Ectodermal cell (in vitro differentiated cells): ENCODE data around the gene SLC1A6. TPM values are rescaled to one million over a fixed set of nuclear protein-coding genes. Genes with fewer than 3 reads are reported as not detected.
"Not testable (repeated sequence)": the region's sequence is repeated elsewhere in the genome, so short reads cannot be mapped to it uniquely, and the experiment has no call there.

Experiments
- H3K27ac ChIP-seq: 2 replicates; pipeline ENCODE4 v1.7.0; 2013; ENCODE audit warnings: mild to moderate bottlenecking, low read depth, low read length; ENCODE audit not compliant: insufficient read depth, poor library complexity, severe bottlenecking
- H3K27me3 ChIP-seq: 2 replicates; pipeline ENCODE4 v1.7.0; 2013; ENCODE audit warnings: mild to moderate bottlenecking, low read length; ENCODE audit not compliant: insufficient read depth, control insufficient read depth, poor library complexity, severe bottlenecking
- H3K36me3 ChIP-seq: one replicate; pipeline ENCODE4 v1.7.0; 2013; ENCODE audit warnings: low read length; ENCODE audit not compliant: control insufficient read depth, insufficient read depth
- H3K4me1 ChIP-seq: one replicate; pipeline ENCODE4 v1.7.0; 2013; ENCODE audit warnings: low read length; ENCODE audit not compliant: control insufficient read depth, insufficient read depth
- H3K4me3 ChIP-seq: 2 replicates; pipeline ENCODE4 v1.7.0; 2013; ENCODE audit warnings: low read depth, low read length, control low read depth; ENCODE audit not compliant: insufficient read depth
- H3K9me3 ChIP-seq: 2 replicates; pipeline ENCODE4 v1.7.0; 2013; ENCODE audit warnings: mild to moderate bottlenecking, low read length, moderate library complexity; ENCODE audit not compliant: control insufficient read depth
- WGBS, 2 experiments: methylation state at CpG; one replicate each; pipeline ENCODE4 v1.1.7; 2013; ENCODE audit warnings: missing lambda C conversion rate in 2 of 2; 5-methylcytosine and 5-hydroxymethylcytosine counted together
- polyA plus RNA-seq, 4 experiments: library from polyadenylated mRNA; stranded (reverse); fragments of 50-300 nt; gene quantifications; one replicate each; pipeline ENCODE4 v1.2.3, GENCODE V29; 2013

Gene SLC1A6
- 2.1 TPM for polyA plus RNA-seq (2013, experiment 1 of 4)
- 4.1 TPM for polyA plus RNA-seq (2013, experiment 2 of 4)
- 3.4 TPM for polyA plus RNA-seq (2013, experiment 3 of 4)
- 3.4 TPM for polyA plus RNA-seq (2013, experiment 4 of 4)

GRCh38 chr19:14979476-14980255, at the start of gene SLC1A6:
TSS of gene SLC1A6 (minus strand) at chr19:14979864. CDS start at chr19:14972910, 6,954 bp downstream.
- WGBS, 2 experiments = 4 to 5% methylated on average over 82 to 84 of the region's 84 CpGs
- H3K4me3 ChIP-seq = peak within 1 kb of the TSS; percentile 44
- H3K9me3 ChIP-seq = no peaks in the 10 kb centered on the region
- no peaks in the 10 kb centered on the region for H3K36me3 ChIP-seq
- H3K27me3 ChIP-seq = peaks cover 29% of the 10 kb centered on the region
- no peaks in the 10 kb centered on the region for H3K4me1 ChIP-seq
- H3K27ac ChIP-seq = no peak within 1 kb of the TSS

GRCh38 chr19:15028490-15028889, 48.8 kb upstream of the SLC1A6 start:
- 74 to 86% methylated on average over 4 to 5 of the region's 5 CpGs for WGBS, 2 experiments
- Histone ChIP-seq H3K36me3 (no peaks in the 10 kb centered on the region), H3K4me3 (no peak overlapping the region), H3K4me1 (no peaks in the 10 kb centered on the region), H3K27ac (no peak overlapping the region), H3K9me3 (peaks cover 2% of the 10 kb centered on the region), H3K27me3 (no peaks in the 10 kb centered on the region)

GRCh38 chr19:15025217-15025616, 45.6 kb upstream of the SLC1A6 start:
- WGBS, 2 experiments = 77 to 81% methylated on average over 2 of the region's 2 CpGs
- H3K27ac ChIP-seq = no peak overlapping the region
- no peak overlapping the region for H3K4me3 ChIP-seq
- no peaks in the 10 kb centered on the region for H3K27me3 ChIP-seq
- no peaks in the 10 kb centered on the region for H3K36me3 ChIP-seq
- H3K4me1 ChIP-seq = no peaks in the 10 kb centered on the region
- peaks cover 5% of the 10 kb centered on the region for H3K9me3 ChIP-seq

GRCh38 chr19:15022752-15023151, 43.1 kb upstream of the SLC1A6 start:
- no peaks in the 10 kb centered on the region for H3K4me1 ChIP-seq
- no peaks in the 10 kb centered on the region for H3K27me3 ChIP-seq
- no peak overlapping the region for H3K4me3 ChIP-seq
- peaks cover 6% of the 10 kb centered on the region for H3K9me3 ChIP-seq
- no peaks in the 10 kb centered on the region for H3K36me3 ChIP-seq
- no peak overlapping the region for H3K27ac ChIP-seq
- 87 to 88% methylated on average over 31 of the region's 31 CpGs for WGBS, 2 experiments

- Histone ChIP-seq H3K4me3 (no peak overlapping the region), H3K36me3 (no peaks in the 10 kb centered on the region), H3K27me3 (no peaks in the 10 kb centered on the region), H3K27ac (no peak overlapping the region), H3K4me1 (no peaks in the 10 kb centered on the region), H3K9me3 (peaks cover 9% of the 10 kb centered on the region)
- WGBS, 2 experiments = 89 to 90% methylated on average over 45 of the region's 45 CpGs
Measured at GRCh38 chr19:15021286-15022007, 41.8 kb upstream of the SLC1A6 start.

GRCh38 chr19:15018836-15019235, 39.2 kb upstream of the SLC1A6 start:
- H3K27ac ChIP-seq, H3K27me3 ChIP-seq, H3K36me3 ChIP-seq, H3K4me3 ChIP-seq, H3K4me1 ChIP-seq, H3K9me3 ChIP-seq: not testable (repeated sequence)
- WGBS, 2 experiments = 39 to 55% methylated on average over 3 of the region's 3 CpGs

GRCh38 chr19:15015946-15016542, 36.4 kb upstream of the SLC1A6 start:
- Histone ChIP-seq H3K27me3 (no peaks in the 10 kb centered on the region), H3K4me3 (no peak overlapping the region), H3K4me1 (no peaks in the 10 kb centered on the region), H3K36me3 (no peaks in the 10 kb centered on the region), H3K9me3 (peaks cover 9% of the 10 kb centered on the region), H3K27ac (no peak overlapping the region)
- 66 to 70% methylated on average over 17 to 18 of the region's 18 CpGs for WGBS, 2 experiments

- H3K27me3 ChIP-seq = no peaks in the 10 kb centered on the region
- peaks cover 5% of the 10 kb centered on the region for H3K9me3 ChIP-seq
- H3K36me3 ChIP-seq = no peaks in the 10 kb centered on the region
- WGBS, 2 experiments = 36 to 49% methylated on average over 10 to 11 of the region's 11 CpGs
- no peaks in the 10 kb centered on the region for H3K4me1 ChIP-seq
- no peak overlapping the region for H3K4me3 ChIP-seq
- no peak overlapping the region for H3K27ac ChIP-seq
Measured at GRCh38 chr19:15014579-15014978, 34.9 kb upstream of the SLC1A6 start.

- H3K9me3 ChIP-seq = peaks cover 2% of the 10 kb centered on the region
- H3K4me1 ChIP-seq = no peaks in the 10 kb centered on the region
- 68 to 69% methylated on average over 73 of the region's 73 CpGs for WGBS, 2 experiments
- no peaks in the 10 kb centered on the region for H3K36me3 ChIP-seq
- no peak overlapping the region for H3K4me3 ChIP-seq
- H3K27me3 ChIP-seq = no peaks in the 10 kb centered on the region
- H3K27ac ChIP-seq = no peak overlapping the region
Measured at GRCh38 chr19:15010501-15011300, 31.0 kb upstream of the SLC1A6 start.
